ENCODE measurements around the gene RIC3. TPM values are rescaled to one million over a fixed set of nuclear protein-coding genes. Genes with fewer than 3 reads are reported as not detected.

Gene RIC3
- total and polyA plus RNA-seq, 7 donors: 0.46 to 8.4 (median 3.4) TPM

DNA sequence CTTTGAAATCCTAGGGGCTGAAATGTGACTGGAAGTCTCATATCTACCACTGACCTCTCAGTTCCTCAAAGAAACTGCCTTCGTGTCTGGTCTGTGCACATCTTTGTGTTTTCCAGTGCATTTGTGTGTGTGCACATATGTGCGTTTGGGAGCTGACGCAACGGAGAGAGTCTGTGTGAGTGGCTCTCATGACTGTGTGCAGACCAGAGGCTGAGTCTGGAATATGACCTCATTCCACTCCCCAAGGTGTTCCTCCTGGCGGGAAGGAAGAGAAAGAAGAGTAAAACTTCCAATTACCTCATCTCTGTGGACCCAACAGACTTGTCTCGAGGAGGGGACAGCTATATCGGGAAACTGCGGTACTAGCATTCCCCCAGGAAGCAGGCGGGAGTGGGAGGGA, 71.4 kb downstream of the RIC3 start:
- Histone ChIP-seq H3K4me3 (no peak overlapping the region), H3K27me3 (ENCODE audit: insufficient read depth in 3 of 3, low read length in 2 of 3) (no peaks in the 10 kb centered on the region), H3K27ac (no peak overlapping the region), H3K36me3 (ENCODE audit: insufficient read depth in 1 of 2, low read depth in 1 of 2) (peaks cover 0 to 5% of the 10 kb centered on the region in 2 donors), H3K9me3 (no peaks in the 10 kb centered on the region), H3K4me1 (no peaks in the 10 kb centered on the region)
- intact Hi-C loops (cut with DNase I): loop anchor here in 1 of 2 donors (2.0 to 5.0 kb wide), 3 partner anchors 90 to 1000 kb away; no protein-coding TSS in a partner anchor
- ATAC-seq (no peak), DNase-seq (no peak)
- TF ChIP-seq, protein P1, sequence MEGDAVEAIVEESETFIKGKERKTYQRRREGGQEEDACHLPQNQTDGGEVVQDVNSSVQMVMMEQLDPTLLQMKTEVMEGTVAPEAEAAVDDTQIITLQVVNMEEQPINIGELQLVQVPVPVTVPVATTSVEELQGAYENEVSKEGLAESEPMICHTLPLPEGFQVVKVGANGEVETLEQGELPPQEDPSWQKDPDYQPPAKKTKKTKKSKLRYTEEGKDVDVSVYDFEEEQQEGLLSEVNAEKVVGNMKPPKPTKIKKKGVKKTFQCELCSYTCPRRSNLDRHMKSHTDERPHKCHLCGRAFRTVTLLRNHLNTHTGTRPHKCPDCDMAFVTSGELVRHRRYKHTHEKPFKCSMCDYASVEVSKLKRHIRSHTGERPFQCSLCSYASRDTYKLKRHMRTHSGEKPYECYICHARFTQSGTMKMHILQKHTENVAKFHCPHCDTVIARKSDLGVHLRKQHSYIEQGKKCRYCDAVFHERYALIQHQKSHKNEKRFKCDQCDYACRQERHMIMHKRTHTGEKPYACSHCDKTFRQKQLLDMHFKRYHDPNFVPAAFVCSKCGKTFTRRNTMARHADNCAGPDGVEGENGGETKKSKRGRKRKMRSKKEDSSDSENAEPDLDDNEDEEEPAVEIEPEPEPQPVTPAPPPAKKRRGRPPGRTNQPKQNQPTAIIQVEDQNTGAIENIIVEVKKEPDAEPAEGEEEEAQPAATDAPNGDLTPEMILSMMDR (IDR thresholded peaks at IDR 0.05): no peak
- WGBS, 3 donors: 78 to 86% (median 82%) methylated on average over 9 of the region's 9 CpGs

DNA sequence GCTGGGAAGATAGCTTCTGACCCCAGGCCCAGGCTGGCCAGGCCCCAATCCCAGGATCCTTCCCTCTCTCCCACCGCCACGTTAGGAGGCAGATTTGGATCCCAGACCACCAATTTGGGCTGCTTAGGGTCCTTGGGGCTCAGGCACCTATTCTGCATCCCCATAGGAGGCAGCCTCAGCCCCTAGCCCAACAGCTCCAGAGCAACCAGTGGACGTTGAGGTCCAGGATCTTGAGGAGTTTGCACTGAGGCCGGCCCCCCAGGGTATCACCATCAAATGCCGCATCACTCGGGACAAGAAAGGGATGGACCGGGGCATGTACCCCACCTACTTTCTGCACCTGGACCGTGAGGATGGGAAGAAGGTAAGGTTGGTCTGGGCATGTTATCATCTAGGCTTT, 71.8 kb downstream of the RIC3 start:
- Histone ChIP-seq H3K36me3 (ENCODE audit: insufficient read depth in 1 of 2, low read depth in 1 of 2) (peaks cover 0 to 5% of the 10 kb centered on the region in 2 donors), H3K4me1 (no peaks in the 10 kb centered on the region), H3K27me3 (ENCODE audit: insufficient read depth in 3 of 3, low read length in 2 of 3) (no peaks in the 10 kb centered on the region), H3K9me3 (no peaks in the 10 kb centered on the region), H3K4me3 (no peak overlapping the region), H3K27ac (no peak overlapping the region)
- WGBS, 3 donors: 92 to 94% (median 93%) methylated on average over 8 of the region's 8 CpGs
- intact Hi-C loops (cut with DNase I): loop anchor here in 1 of 2 donors (2.0 to 5.0 kb wide), 3 partner anchors 90 to 1000 kb away; no protein-coding TSS in a partner anchor
- DNase-seq: no peak
- ATAC-seq: no peak
- TF ChIP-seq, protein P1 (IDR thresholded peaks at IDR 0.05): no peak

DNA sequence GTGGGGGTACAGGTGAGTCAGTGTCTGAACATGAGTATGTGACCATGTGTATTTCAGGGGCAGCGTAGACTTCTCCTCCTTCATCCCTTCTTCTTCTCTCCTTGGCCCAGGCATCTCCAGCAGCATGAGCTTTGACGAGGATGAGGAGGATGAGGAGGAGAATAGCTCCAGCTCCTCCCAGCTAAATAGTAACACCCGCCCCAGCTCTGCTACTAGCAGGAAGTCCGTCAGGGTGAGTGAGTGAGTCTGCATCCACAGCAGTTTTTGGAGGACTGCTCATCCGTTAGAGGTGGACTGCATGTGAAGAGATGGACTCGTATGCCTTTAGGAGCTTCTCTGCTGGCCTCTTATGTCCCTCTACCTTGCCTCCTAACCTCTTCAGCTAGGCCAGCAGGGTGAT, 72.2 kb downstream of the RIC3 start:
- intact Hi-C loops (cut with DNase I): loop anchor here in 1 of 2 donors (2.0 to 5.0 kb wide), 3 partner anchors 89 to 999 kb away; no protein-coding TSS in a partner anchor
- WGBS, 3 donors: 73 to 79% (median 74%) methylated on average over 6 of the region's 6 CpGs
- ATAC-seq (no peak), DNase-seq (no peak)
- Histone ChIP-seq H3K4me3 (no peak overlapping the region), H3K9me3 (no peaks in the 10 kb centered on the region), H3K4me1 (no peaks in the 10 kb centered on the region), H3K27ac (no peak overlapping the region), H3K27me3 (ENCODE audit: insufficient read depth in 3 of 3, low read length in 2 of 3) (no peaks in the 10 kb centered on the region), H3K36me3 (ENCODE audit: insufficient read depth in 1 of 2, low read depth in 1 of 2) (peaks cover 0 to 5% of the 10 kb centered on the region in 2 donors)
- TF ChIP-seq, protein P1 (IDR thresholded peaks at IDR 0.05): no peak

DNA sequence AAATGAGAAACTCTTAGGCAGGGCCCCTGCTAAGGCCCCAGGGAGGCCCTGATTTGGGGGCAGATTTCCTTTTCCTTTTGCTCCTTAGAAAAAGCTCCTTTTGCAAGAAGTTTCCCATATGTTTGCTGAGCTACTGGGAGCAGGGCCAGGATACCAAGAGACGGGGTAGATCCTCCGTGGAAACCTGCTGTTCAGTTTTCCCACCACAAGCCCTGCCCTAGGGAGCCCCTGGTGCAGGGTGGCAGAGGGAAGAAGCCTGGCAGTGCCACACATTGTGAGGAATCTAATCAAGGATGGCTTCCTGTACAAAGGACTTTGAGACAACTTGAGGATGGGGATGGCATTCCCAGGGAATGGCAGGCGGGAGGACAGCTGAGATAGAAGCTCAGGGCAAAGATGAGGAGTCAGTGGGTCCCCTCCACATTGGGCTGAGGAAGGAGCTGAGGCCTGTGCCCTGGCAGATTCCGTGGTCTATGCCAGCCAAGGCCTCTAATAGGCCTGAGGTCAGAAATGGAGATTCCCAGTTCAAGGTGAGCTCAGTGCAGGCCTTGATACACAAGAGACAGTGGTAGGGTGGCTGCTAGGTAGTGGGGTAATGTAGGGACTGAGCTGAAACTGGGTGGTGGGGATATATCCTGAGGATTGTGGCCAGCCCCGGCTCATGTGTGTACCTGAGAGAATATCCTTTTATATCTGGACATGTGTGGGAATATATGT, 72.9 kb downstream of the RIC3 start:
- no peaks in the 10 kb centered on the region for H3K4me1 ChIP-seq
- no peak overlapping the region for H3K27ac ChIP-seq
- H3K27me3 ChIP-seq (ENCODE audit: insufficient read depth in 3 of 3, low read length in 2 of 3): no peaks in the 10 kb centered on the region
- H3K9me3 ChIP-seq: no peaks in the 10 kb centered on the region
- ATAC-seq (no peak), DNase-seq (no peak)
- WGBS, 3 donors: 76 to 87% (median 82%) methylated on average over 5 of the region's 5 CpGs
- intact Hi-C loops (cut with DNase I): loop anchor here in 1 of 2 donors (2.0 to 5.0 kb wide), 3 partner anchors 89 to 999 kb away; no protein-coding TSS in a partner anchor
- H3K4me3 ChIP-seq: no peak overlapping the region
- TF ChIP-seq, protein P1 (IDR thresholded peaks at IDR 0.05): no peak
- peaks cover 0 to under 1% of the 10 kb centered on the region in 2 donors for H3K36me3 ChIP-seq (ENCODE audit: insufficient read depth in 1 of 2, low read depth in 1 of 2)

Measured in psoas muscle (tissue), 8 donors.